GM18858 (cell line): Measurements from ENCODE around the gene KCNK10.
"Not testable (repeated sequence)": the region's sequence is repeated elsewhere in the genome, so short reads cannot be mapped to it uniquely, and the experiment has no call there.

Experiments used
- ATAC-seq: cut with Tn5 transposase; IDR thresholded peaks from one replicate; pipeline ENCODE4 v1.9.1; 2021; ENCODE audit not compliant: unreplicated experiment

Gene KCNK10

GRCh38 chr14:88272390-88273269, 50.4 kb downstream of the KCNK10 start:
- ATAC-seq: no peak

- no peak for ATAC-seq
Observed at GRCh38 chr14:88271205-88271604, 51.9 kb downstream of the KCNK10 start.

GRCh38 chr14:88270776-88271175, 52.3 kb downstream of the KCNK10 start:
- no peak for ATAC-seq

GRCh38 chr14:88269806-88270420, 53.2 kb downstream of the KCNK10 start:
- ATAC-seq: no peak

- ATAC-seq: no peak
Observed at GRCh38 chr14:88266474-88266873, 56.6 kb downstream of the KCNK10 start.

GRCh38 chr14:88264116-88264515, 59.0 kb downstream of the KCNK10 start:
- ATAC-seq: no peak

- ATAC-seq: not testable (repeated sequence)
Observed at GRCh38 chr14:88261302-88261701, 61.8 kb downstream of the KCNK10 start.

GRCh38 chr14:88258021-88258420, 65.0 kb downstream of the KCNK10 start:
- ATAC-seq: no peak

- ATAC-seq: no peak
Observed at GRCh38 chr14:88256997-88257950, 65.8 kb downstream of the KCNK10 start.

GRCh38 chr14:88255798-88256197, 67.3 kb downstream of the KCNK10 start:
- no peak for ATAC-seq

- ATAC-seq: no peak
Observed at GRCh38 chr14:88255196-88255595, 67.9 kb downstream of the KCNK10 start.

- no peak for ATAC-seq
Observed at GRCh38 chr14:88252498-88252897, 70.6 kb downstream of the KCNK10 start.

GRCh38 chr14:88251650-88252049, 71.4 kb downstream of the KCNK10 start:
- ATAC-seq: no peak

GRCh38 chr14:88249266-88249665, 73.8 kb downstream of the KCNK10 start:
- no peak for ATAC-seq

- no peak for ATAC-seq
Observed at GRCh38 chr14:88248606-88249005, 74.5 kb downstream of the KCNK10 start.

- no peak for ATAC-seq
Observed at GRCh38 chr14:88247228-88247627, 75.8 kb downstream of the KCNK10 start.

GRCh38 chr14:88245321-88245720, 77.7 kb downstream of the KCNK10 start:
- no peak for ATAC-seq

GRCh38 chr14:88243946-88244345, 79.1 kb downstream of the KCNK10 start:
- no peak for ATAC-seq

GRCh38 chr14:88242446-88242845, 80.6 kb downstream of the KCNK10 start:
- no peak for ATAC-seq

- ATAC-seq: no peak
Observed at GRCh38 chr14:88241810-88242209, 81.3 kb downstream of the KCNK10 start.

GRCh38 chr14:88234442-88234841, 88.6 kb downstream of the KCNK10 start:
- ATAC-seq: no peak
